Peyer's patch (tissue), 4 donors: Measurements from ENCODE around the gene INSC.

Experiments used
- POLR2A ChIP-seq, 2 donors: fragments of 450-650 bp; IDR thresholded peaks; one replicate each; pipeline ENCODE4 v1.5.1; 2017; ENCODE audit warnings: antibody characterized with exemption in 2 of 2, mild to moderate bottlenecking in 2 of 2, moderate library complexity in 2 of 2
- TF ChIP-seq, protein P1 (sequence below), 6 experiments: fragments of 450-650 bp in 4 of 6; fragments of 200-600 bp in 2 of 6; sonication (generic) in 1 of 6; IDR thresholded peaks; one replicate each; pipeline ENCODE4 v1.5.1; 2017 to 2019; ENCODE audit warnings: antibody characterized with exemption in 6 of 6, mild to moderate bottlenecking in 3 of 6, moderate library complexity in 1 of 6

DNA sequence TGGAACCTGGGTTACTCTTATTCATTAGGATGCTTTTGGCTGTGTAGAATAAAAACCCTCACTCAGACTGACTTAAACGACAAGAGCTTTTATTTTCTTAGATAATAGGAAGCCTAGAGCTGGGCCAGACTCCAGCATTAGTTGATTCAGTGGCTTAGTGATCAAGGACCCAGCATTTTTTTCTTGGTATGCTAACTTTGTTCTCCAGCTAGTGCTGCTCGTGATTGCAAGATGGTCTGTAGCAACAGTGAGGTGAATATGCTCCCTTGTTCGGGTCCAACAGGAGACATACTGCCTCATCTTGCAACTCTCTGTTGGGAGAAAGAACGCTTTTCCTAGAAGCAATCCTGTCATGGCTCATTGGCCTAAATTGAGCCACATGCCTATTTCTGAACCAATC is 33.4 kb downstream of the INSC start:
- TF ChIP-seq, protein P1, sequence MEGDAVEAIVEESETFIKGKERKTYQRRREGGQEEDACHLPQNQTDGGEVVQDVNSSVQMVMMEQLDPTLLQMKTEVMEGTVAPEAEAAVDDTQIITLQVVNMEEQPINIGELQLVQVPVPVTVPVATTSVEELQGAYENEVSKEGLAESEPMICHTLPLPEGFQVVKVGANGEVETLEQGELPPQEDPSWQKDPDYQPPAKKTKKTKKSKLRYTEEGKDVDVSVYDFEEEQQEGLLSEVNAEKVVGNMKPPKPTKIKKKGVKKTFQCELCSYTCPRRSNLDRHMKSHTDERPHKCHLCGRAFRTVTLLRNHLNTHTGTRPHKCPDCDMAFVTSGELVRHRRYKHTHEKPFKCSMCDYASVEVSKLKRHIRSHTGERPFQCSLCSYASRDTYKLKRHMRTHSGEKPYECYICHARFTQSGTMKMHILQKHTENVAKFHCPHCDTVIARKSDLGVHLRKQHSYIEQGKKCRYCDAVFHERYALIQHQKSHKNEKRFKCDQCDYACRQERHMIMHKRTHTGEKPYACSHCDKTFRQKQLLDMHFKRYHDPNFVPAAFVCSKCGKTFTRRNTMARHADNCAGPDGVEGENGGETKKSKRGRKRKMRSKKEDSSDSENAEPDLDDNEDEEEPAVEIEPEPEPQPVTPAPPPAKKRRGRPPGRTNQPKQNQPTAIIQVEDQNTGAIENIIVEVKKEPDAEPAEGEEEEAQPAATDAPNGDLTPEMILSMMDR (IDR thresholded peaks at IDR 0.05), result no peak
- TF ChIP-seq POLR2A (IDR thresholded peaks at IDR 0.05), result no peak
